ENCODE measurements around the gene PRXL2C.
"Not testable (repeated sequence)": the region's sequence is repeated elsewhere in the genome, so short reads cannot be mapped to it uniquely, and the experiment has no call there.

Gene PRXL2C

GRCh38 chr9:96633579-96633978 is 21.5 kb downstream of the PRXL2C start:
- H3K36me3 ChIP-seq (replicated peaks); H3K27me3 ChIP-seq (ENCODE audit: low read depth); DNase-seq (ENCODE audit: low spot score in 2 of 2); H3K4me1 ChIP-seq; in situ Hi-C loops (cut with MboI; ENCODE audit: low sequenced_read_pairs); H3K9me3 ChIP-seq; H3K4me3 ChIP-seq: not testable (repeated sequence)

- in situ Hi-C loops (cut with MboI; ENCODE audit: low sequenced_read_pairs): no loop called here
- no peak for DNase-seq (ENCODE audit: low spot score in 2 of 2)
- no peak overlapping the region for H3K4me3 ChIP-seq
- H3K4me1 ChIP-seq: no peaks in the 10 kb centered on the region; the same call in 1 of the 2 replicates
- H3K9me3 ChIP-seq: no peaks in the 10 kb centered on the region
- no peaks in the 10 kb centered on the region for H3K36me3 ChIP-seq (replicated peaks)
- no peaks in the 10 kb centered on the region; the same call in 1 of the 2 replicates for H3K27me3 ChIP-seq (ENCODE audit: low read depth)
These were observed 28.2 kb downstream of the PRXL2C start for GRCh38 chr9:96626912-96627311.

GRCh38 chr9:96621618-96622017 is 33.5 kb downstream of the PRXL2C start:
- H3K36me3 ChIP-seq (replicated peaks): no peaks in the 10 kb centered on the region
- H3K4me3 ChIP-seq: no peak overlapping the region
- in situ Hi-C loops (cut with MboI; ENCODE audit: low sequenced_read_pairs): no loop called here
- H3K4me1 ChIP-seq: peaks cover 21% of the 10 kb centered on the region
- H3K9me3 ChIP-seq: no peaks in the 10 kb centered on the region
- no peaks in the 10 kb centered on the region for H3K27me3 ChIP-seq (ENCODE audit: low read depth)
- no peak for DNase-seq (ENCODE audit: low spot score in 2 of 2)

- peak; percentile 51 to 57 for DNase-seq (ENCODE audit: low spot score in 2 of 2)
- Histone ChIP-seq H3K4me1 (peaks cover 21% of the 10 kb centered on the region), H3K36me3 (replicated peaks) (no peaks in the 10 kb centered on the region), H3K4me3 (no peak overlapping the region), H3K9me3 (no peaks in the 10 kb centered on the region), H3K27me3 (ENCODE audit: low read depth) (no peaks in the 10 kb centered on the region)
- in situ Hi-C loops (cut with MboI; ENCODE audit: low sequenced_read_pairs): no loop called here
These were observed 34.3 kb downstream of the PRXL2C start for GRCh38 chr9:96620832-96621269.

GRCh38 chr9:96620181-96620514 is 35.0 kb downstream of the PRXL2C start:
- peaks cover 27% of the 10 kb centered on the region for H3K4me1 ChIP-seq
- no peaks in the 10 kb centered on the region for H3K9me3 ChIP-seq
- H3K27me3 ChIP-seq (ENCODE audit: low read depth): no peaks in the 10 kb centered on the region
- no peaks in the 10 kb centered on the region for H3K36me3 ChIP-seq (replicated peaks)
- H3K4me3 ChIP-seq: peak overlapping the region; percentile 35
- in situ Hi-C loops (cut with MboI; ENCODE audit: low sequenced_read_pairs): no loop called here
- no peak for DNase-seq (ENCODE audit: low spot score in 2 of 2)

GRCh38 chr9:96619491-96620180 is 35.5 kb downstream of the PRXL2C start, which contains the start of gene CDC14B:
TSS of gene CDC14B (minus strand) at chr9:96619843. CDS start at chr9:96619378, 465 bp downstream.
- Histone ChIP-seq H3K36me3 (replicated peaks) (no peaks in the 10 kb centered on the region), H3K9me3 (no peaks in the 10 kb centered on the region), H3K27me3 (ENCODE audit: low read depth) (no peaks in the 10 kb centered on the region), H3K4me3 (peak within 1 kb of the TSS; percentile 51), H3K4me1 (peaks cover 31% of the 10 kb centered on the region)
- DNase-seq (ENCODE audit: low spot score in 2 of 2): peak; percentile 74 to 91
- in situ Hi-C loops (cut with MboI; ENCODE audit: low sequenced_read_pairs): no loop called here

- peak in 1 of 2 experiments; percentile 14 for DNase-seq (ENCODE audit: low spot score in 2 of 2)
- Histone ChIP-seq H3K27me3 (ENCODE audit: low read depth) (no peaks in the 10 kb centered on the region), H3K9me3 (no peaks in the 10 kb centered on the region), H3K36me3 (replicated peaks) (no peaks in the 10 kb centered on the region), H3K4me3 (peak overlapping the region; percentile 51), H3K4me1 (peaks cover 31% of the 10 kb centered on the region)
- in situ Hi-C loops (cut with MboI; ENCODE audit: low sequenced_read_pairs): no loop called here
These were observed 36.0 kb downstream of the PRXL2C start for GRCh38 chr9:96619124-96619465.

- H3K36me3 ChIP-seq (replicated peaks): no peaks in the 10 kb centered on the region
- H3K9me3 ChIP-seq: no peaks in the 10 kb centered on the region
- H3K4me3 ChIP-seq: peak overlapping the region; percentile 51
- no peaks in the 10 kb centered on the region for H3K27me3 ChIP-seq (ENCODE audit: low read depth)
- in situ Hi-C loops (cut with MboI; ENCODE audit: low sequenced_read_pairs): no loop called here
- DNase-seq (ENCODE audit: low spot score in 2 of 2): peak; percentile 22 to 52
- H3K4me1 ChIP-seq: peaks cover 32% of the 10 kb centered on the region
These were observed 36.7 kb downstream of the PRXL2C start for GRCh38 chr9:96618209-96619123.

GRCh38 chr9:96617439-96618185 is 37.5 kb downstream of the PRXL2C start:
- in situ Hi-C loops (cut with MboI; ENCODE audit: low sequenced_read_pairs): no loop called here
- Histone ChIP-seq H3K4me3 (peak overlapping the region; percentile 51), H3K36me3 (replicated peaks) (no peaks in the 10 kb centered on the region), H3K4me1 (peaks cover 41% of the 10 kb centered on the region), H3K9me3 (no peaks in the 10 kb centered on the region), H3K27me3 (ENCODE audit: low read depth) (no peaks in the 10 kb centered on the region)
- DNase-seq (ENCODE audit: low spot score in 2 of 2): peak; percentile 35 to 49

GRCh38 chr9:96616817-96617438 is 38.2 kb downstream of the PRXL2C start:
- H3K36me3 ChIP-seq (replicated peaks): no peaks in the 10 kb centered on the region
- DNase-seq (ENCODE audit: low spot score in 2 of 2): no peak
- H3K4me1 ChIP-seq: peaks cover 48% of the 10 kb centered on the region
- no peaks in the 10 kb centered on the region for H3K27me3 ChIP-seq (ENCODE audit: low read depth)
- no peak overlapping the region for H3K4me3 ChIP-seq
- H3K9me3 ChIP-seq: no peaks in the 10 kb centered on the region
- in situ Hi-C loops (cut with MboI; ENCODE audit: low sequenced_read_pairs): no loop called here

GRCh38 chr9:96615411-96615810 is 39.7 kb downstream of the PRXL2C start:
- in situ Hi-C loops (cut with MboI; ENCODE audit: low sequenced_read_pairs): no loop called here
- Histone ChIP-seq H3K9me3 (no peaks in the 10 kb centered on the region), H3K4me3 (no peak overlapping the region), H3K4me1 (peaks cover 52% of the 10 kb centered on the region), H3K27me3 (ENCODE audit: low read depth) (no peaks in the 10 kb centered on the region), H3K36me3 (replicated peaks) (no peaks in the 10 kb centered on the region)
- DNase-seq (ENCODE audit: low spot score in 2 of 2): no peak

GRCh38 chr9:96614664-96615063 is 40.5 kb downstream of the PRXL2C start:
- in situ Hi-C loops (cut with MboI; ENCODE audit: low sequenced_read_pairs); H3K4me3 ChIP-seq; H3K36me3 ChIP-seq (replicated peaks); H3K9me3 ChIP-seq; DNase-seq (ENCODE audit: low spot score in 2 of 2); H3K27me3 ChIP-seq (ENCODE audit: low read depth): not testable (repeated sequence)
- peaks cover 46% of the 10 kb centered on the region for H3K4me1 ChIP-seq

- Histone ChIP-seq H3K27me3 (ENCODE audit: low read depth) (no peaks in the 10 kb centered on the region), H3K9me3 (no peaks in the 10 kb centered on the region), H3K4me1 (peaks cover 56% of the 10 kb centered on the region), H3K36me3 (replicated peaks) (no peaks in the 10 kb centered on the region), H3K4me3 (no peak overlapping the region)
- DNase-seq (ENCODE audit: low spot score in 2 of 2): no peak
- in situ Hi-C loops (cut with MboI; ENCODE audit: low sequenced_read_pairs): no loop called here
These were observed 42.0 kb downstream of the PRXL2C start for GRCh38 chr9:96612966-96613589.
